ENCODE results near the gene PRDM12.

The PRDM12 gene

GRCh38 chr9:130639866-130640555 is 24.4 kb upstream of the PRDM12 start:
- Histone ChIP-seq H3K27ac (no peak overlapping the region), H3K9me3 (ENCODE audit: low read depth, low read length) (no peaks in the 10 kb centered on the region), H3K36me3 (ENCODE audit: insufficient read depth, low read length) (peaks cover 8% of the 10 kb centered on the region; the same call in 1 of the 2 replicates), H3K9ac (ENCODE audit: insufficient read length) (no peak overlapping the region), H3K4me3 (no peak overlapping the region)
- TF ChIP-seq EZH2 (IDR thresholded peaks at IDR 0.05) (no peak), POLR2AphosphoS5 (IDR thresholded peaks at IDR 0.05; ENCODE audit: borderline replicate concordance, low read depth, low read length) (no peak), FOXP2 (optimal IDR thresholded peaks at IDR 0.05; ENCODE audit: control extremely low read depth, extremely low read length, insufficient read depth) (no peak)
- no peak for DNase-seq (ENCODE audit: low read depth, low spot score)

GRCh38 chr9:130640681-130641080 is 23.7 kb upstream of the PRDM12 start:
- no peak overlapping the region for H3K9ac ChIP-seq (ENCODE audit: insufficient read length)
- peaks cover 8% of the 10 kb centered on the region; the same call in 1 of the 2 replicates for H3K36me3 ChIP-seq (ENCODE audit: insufficient read depth, low read length)
- no peak overlapping the region for H3K4me3 ChIP-seq
- no peaks in the 10 kb centered on the region for H3K9me3 ChIP-seq (ENCODE audit: low read depth, low read length)
- no peak for DNase-seq (ENCODE audit: low read depth, low spot score)
- no peak overlapping the region for H3K27ac ChIP-seq
- TF ChIP-seq POLR2AphosphoS5 (IDR thresholded peaks at IDR 0.05; ENCODE audit: borderline replicate concordance, low read depth, low read length) (no peak), EZH2 (IDR thresholded peaks at IDR 0.05) (no peak), FOXP2 (optimal IDR thresholded peaks at IDR 0.05; ENCODE audit: control extremely low read depth, extremely low read length, insufficient read depth) (no peak)

- Histone ChIP-seq H3K9me3 (ENCODE audit: low read depth, low read length) (0 out of 2 replicates have a peak, but pooled peaks cover 2% of the 10 kb centered on the region), H3K4me3 (no peak overlapping the region), H3K27ac (no peak overlapping the region), H3K36me3 (ENCODE audit: insufficient read depth, low read length) (peaks cover 7% of the 10 kb centered on the region; the same call in 1 of the 2 replicates), H3K9ac (ENCODE audit: insufficient read length) (no peak overlapping the region)
- TF ChIP-seq POLR2AphosphoS5 (IDR thresholded peaks at IDR 0.05; ENCODE audit: borderline replicate concordance, low read depth, low read length) (no peak), EZH2 (IDR thresholded peaks at IDR 0.05) (no peak), FOXP2 (optimal IDR thresholded peaks at IDR 0.05; ENCODE audit: control extremely low read depth, extremely low read length, insufficient read depth) (no peak)
- no peak for DNase-seq (ENCODE audit: low read depth, low spot score)
Measured at GRCh38 chr9:130642926-130643325, 21.5 kb upstream of the PRDM12 start.

GRCh38 chr9:130651221-130651620 is 13.2 kb upstream of the PRDM12 start:
- DNase-seq (ENCODE audit: low read depth, low spot score) = no peak
- TF ChIP-seq POLR2AphosphoS5 (IDR thresholded peaks at IDR 0.05; ENCODE audit: borderline replicate concordance, low read depth, low read length) (no peak), FOXP2 (optimal IDR thresholded peaks at IDR 0.05; ENCODE audit: control extremely low read depth, extremely low read length, insufficient read depth) (no peak), EZH2 (IDR thresholded peaks at IDR 0.05) (no peak)
- H3K4me3 ChIP-seq = no peak overlapping the region
- no peaks in the 10 kb centered on the region for H3K36me3 ChIP-seq (ENCODE audit: insufficient read depth, low read length)
- H3K27ac ChIP-seq = no peak overlapping the region
- H3K9me3 ChIP-seq (ENCODE audit: low read depth, low read length) = no peaks in the 10 kb centered on the region
- H3K9ac ChIP-seq (ENCODE audit: insufficient read length) = no peak overlapping the region

- no peaks in the 10 kb centered on the region for H3K9me3 ChIP-seq (ENCODE audit: low read depth, low read length)
- H3K9ac ChIP-seq (ENCODE audit: insufficient read length) = no peak overlapping the region
- H3K36me3 ChIP-seq (ENCODE audit: insufficient read depth, low read length) = no peaks in the 10 kb centered on the region
- DNase-seq (ENCODE audit: low read depth, low spot score) = no peak
- TF ChIP-seq FOXP2 (optimal IDR thresholded peaks at IDR 0.05; ENCODE audit: control extremely low read depth, extremely low read length, insufficient read depth) (no peak), POLR2AphosphoS5 (IDR thresholded peaks at IDR 0.05; ENCODE audit: borderline replicate concordance, low read depth, low read length) (no peak), EZH2 (IDR thresholded peaks at IDR 0.05) (no peak)
- H3K27ac ChIP-seq = no peak overlapping the region
- H3K4me3 ChIP-seq = no peak overlapping the region
Measured at GRCh38 chr9:130651752-130652151, 12.6 kb upstream of the PRDM12 start.

- no peak for DNase-seq (ENCODE audit: low read depth, low spot score)
- H3K27ac ChIP-seq = no peak overlapping the region
- no peak overlapping the region for H3K4me3 ChIP-seq
- TF ChIP-seq EZH2 (IDR thresholded peaks at IDR 0.05) (no peak), FOXP2 (optimal IDR thresholded peaks at IDR 0.05; ENCODE audit: control extremely low read depth, extremely low read length, insufficient read depth) (no peak), POLR2AphosphoS5 (IDR thresholded peaks at IDR 0.05; ENCODE audit: borderline replicate concordance, low read depth, low read length) (no peak)
- H3K36me3 ChIP-seq (ENCODE audit: insufficient read depth, low read length) = no peaks in the 10 kb centered on the region
- H3K9ac ChIP-seq (ENCODE audit: insufficient read length) = no peak overlapping the region
- no peaks in the 10 kb centered on the region for H3K9me3 ChIP-seq (ENCODE audit: low read depth, low read length)
Measured at GRCh38 chr9:130654879-130655278, 9.5 kb upstream of the PRDM12 start.

- no peak for DNase-seq (ENCODE audit: low read depth, low spot score)
- TF ChIP-seq EZH2 (IDR thresholded peaks at IDR 0.05) = peak; percentile 91
- no peak for TF ChIP-seq POLR2AphosphoS5 (IDR thresholded peaks at IDR 0.05; ENCODE audit: borderline replicate concordance, low read depth, low read length)
- no peak overlapping the region for H3K9ac ChIP-seq (ENCODE audit: insufficient read length)
Measured at GRCh38 chr9:130658893-130659698, 5.3 kb upstream of the PRDM12 start.

GRCh38 chr9:130659699-130660248 is 4.6 kb upstream of the PRDM12 start:
- TF ChIP-seq FOXP2 (optimal IDR thresholded peaks at IDR 0.05; ENCODE audit: control extremely low read depth, extremely low read length, insufficient read depth) (no peak), EZH2 (IDR thresholded peaks at IDR 0.05) (no peak), POLR2AphosphoS5 (IDR thresholded peaks at IDR 0.05; ENCODE audit: borderline replicate concordance, low read depth, low read length) (no peak)
- Histone ChIP-seq H3K9ac (ENCODE audit: insufficient read length) (no peak overlapping the region), H3K36me3 (ENCODE audit: insufficient read depth, low read length) (no peaks in the 10 kb centered on the region), H3K4me3 (peak overlapping the region; percentile 21; the same call in 1 of the 2 replicates), H3K9me3 (ENCODE audit: low read depth, low read length) (no peaks in the 10 kb centered on the region), H3K27ac (no peak overlapping the region)
- no peak for DNase-seq (ENCODE audit: low read depth, low spot score)

More at GRCh38 chr9:130658893-130659698, 5.3 kb upstream of the PRDM12 start:
- no peak overlapping the region for H3K27ac ChIP-seq
- H3K36me3 ChIP-seq (ENCODE audit: insufficient read depth, low read length) = no peaks in the 10 kb centered on the region
- no peaks in the 10 kb centered on the region for H3K9me3 ChIP-seq (ENCODE audit: low read depth, low read length)
- no peak overlapping the region for H3K4me3 ChIP-seq
